OCI-LY1 (cell line): ENCODE measurements around the gene SERPINA3.

Experiments
- H2AFZ ChIP-seq: fragments of 200-600 bp; sonication (generic), shearing (Covaris generic); 2 replicates; pipeline ENCODE4 v1.6.0; 2014; ENCODE audit warnings: antibody characterized with exemption, mild to moderate bottlenecking, low read length
- H3F3A ChIP-seq: fragments of 200-600 bp; sonication (generic), shearing (Covaris generic); 2 replicates; pipeline ENCODE4 v1.6.0; 2014; ENCODE audit warnings: mild to moderate bottlenecking, antibody characterized with exemption, low read length, moderate library complexity; ENCODE audit not compliant: insufficient read depth
- H3K27ac ChIP-seq: fragments of 200-600 bp; sonication (generic); 2 replicates; pipeline ENCODE4 v1.5.1; 2014; ENCODE audit warnings: low read length, mixed run types, mild to moderate bottlenecking, low read depth; ENCODE audit not compliant: poor library complexity, severe bottlenecking
- H3K27me3 ChIP-seq: fragments of 200-600 bp; sonication (generic); 2 replicates; pipeline ENCODE4 v1.6.0; 2014; ENCODE audit warnings: antibody characterized with exemption, mild to moderate bottlenecking, low read length, moderate library complexity; ENCODE audit not compliant: insufficient read depth
- H3K36me3 ChIP-seq: fragments of 200-600 bp; sonication (generic); 2 replicates; pipeline ENCODE4 v1.6.1; 2014; ENCODE audit warnings: mild to moderate bottlenecking, antibody characterized with exemption, low read length, moderate library complexity, mixed read lengths; ENCODE audit not compliant: insufficient read depth
- H3K4me1 ChIP-seq: fragments of 200-600 bp; sonication (generic); 2 replicates; pipeline ENCODE4 v1.5.1; 2014; ENCODE audit warnings: mild to moderate bottlenecking, low read length, moderate library complexity; ENCODE audit not compliant: insufficient read depth, severe bottlenecking
- H3K4me2 ChIP-seq: fragments of 200-600 bp; sonication (generic), shearing (Covaris generic); 2 replicates; pipeline ENCODE4 v1.6.1; 2014; ENCODE audit warnings: low read length
- H3K4me3 ChIP-seq: fragments of 200-600 bp; sonication (generic); 2 replicates; pipeline ENCODE4 v1.5.1; 2014; ENCODE audit warnings: low read length, low read depth, mild to moderate bottlenecking, mixed read lengths; ENCODE audit not compliant: poor library complexity, severe bottlenecking
- H3K79me2 ChIP-seq: fragments of 200-600 bp; shearing (Covaris generic); 2 replicates; pipeline ENCODE4 v1.6.1; 2016; ENCODE audit warnings: mixed run types, low read length, mixed read lengths; ENCODE audit not compliant: insufficient read depth
- H3K9ac ChIP-seq: fragments of 200-600 bp; sonication (generic), shearing (Covaris generic); 2 replicates; pipeline ENCODE4 v1.6.1; 2014; ENCODE audit warnings: mild to moderate bottlenecking, low read length, mixed read lengths
- H3K9me2 ChIP-seq: fragments of 200-600 bp; sonication (generic), shearing (Covaris generic); 2 replicates; pipeline ENCODE4 v1.6.1; 2014; ENCODE audit warnings: low read depth, mild to moderate bottlenecking, low read length, mixed read lengths
- H3K9me3 ChIP-seq: fragments of 200-600 bp; shearing (Covaris generic); 2 replicates; pipeline ENCODE4 v1.6.1; 2014; ENCODE audit warnings: low read length, mixed read lengths
- H4K20me1 ChIP-seq: fragments of 200-600 bp; sonication (generic), shearing (Covaris generic); 2 replicates; pipeline ENCODE4 v1.6.0; 2016; ENCODE audit warnings: mild to moderate bottlenecking, low read length; ENCODE audit not compliant: insufficient read depth
- EZH2 ChIP-seq: fragments of 200-600 bp; sonication (generic), shearing (Covaris generic); IDR thresholded peaks from 2 replicates; pipeline ENCODE4 v1.8.0; 2017; ENCODE audit warnings: borderline replicate concordance, mixed run types, mild to moderate bottlenecking, antibody characterized with exemption, low read length, moderate library complexity, mixed read lengths
- TF ChIP-seq, protein P1 (sequence below): fragments of 200-600 bp; sonication (generic), shearing (Covaris generic); IDR thresholded peaks from 2 replicates; pipeline ENCODE4 v1.5.1; 2017; ENCODE audit warnings: mild to moderate bottlenecking, antibody characterized with exemption, low read length, moderate library complexity, mixed read lengths

Gene SERPINA3

DNA sequence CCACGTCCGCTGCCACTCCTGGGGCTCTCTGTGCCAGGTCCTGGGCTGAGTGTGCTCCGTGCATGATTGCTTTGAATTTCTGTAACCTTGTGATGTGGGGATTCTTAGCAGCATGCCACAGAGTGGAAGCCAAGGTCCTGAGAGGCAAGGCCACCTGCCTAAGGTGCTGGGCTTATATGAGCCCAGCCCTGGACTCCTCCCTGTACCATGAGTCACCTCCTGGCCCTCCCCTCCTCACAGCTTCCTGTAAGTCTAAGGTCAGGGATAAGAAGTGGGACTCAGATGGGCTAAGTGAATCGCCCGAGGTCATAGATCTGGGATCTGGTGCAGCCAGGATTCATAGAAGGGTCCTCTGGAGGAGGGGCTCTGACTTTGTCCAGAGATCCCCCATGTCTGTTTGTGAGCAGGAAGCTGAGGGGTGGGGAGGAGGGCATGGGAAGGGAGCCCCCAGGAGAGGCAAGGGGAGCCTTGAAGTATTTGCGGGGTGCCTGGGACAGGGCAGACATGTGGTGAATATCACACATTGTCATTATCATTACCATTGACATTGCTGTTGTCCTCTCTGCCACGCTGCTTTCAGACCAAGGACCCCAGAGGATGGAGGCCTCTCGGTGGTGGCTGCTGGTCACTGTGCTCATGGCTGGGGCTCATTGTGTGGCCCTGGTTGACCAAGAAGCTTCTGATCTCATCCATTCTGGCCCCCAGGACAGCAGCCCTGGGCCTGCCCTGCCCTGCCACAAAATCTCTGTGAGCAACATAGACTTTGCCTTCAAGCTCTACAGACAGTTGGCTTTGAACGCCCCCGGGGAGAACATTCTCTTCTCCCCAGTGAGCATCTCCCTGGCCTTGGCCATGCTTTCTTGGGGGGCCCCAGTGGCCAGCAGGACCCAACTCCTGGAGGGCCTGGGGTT is 28.8 kb downstream of the SERPINA3 start:
- no peaks in the 10 kb centered on the region for H3K36me3 ChIP-seq
- H2AFZ ChIP-seq: no peak overlapping the region
- no peak overlapping the region for H3K9ac ChIP-seq
- no peak overlapping the region for H3K4me2 ChIP-seq
- H3F3A ChIP-seq: no peaks in the 10 kb centered on the region
- no peaks in the 10 kb centered on the region for H3K4me1 ChIP-seq
- H3K4me3 ChIP-seq: no peak overlapping the region
- H3K9me2 ChIP-seq: no peaks in the 10 kb centered on the region
- no peaks in the 10 kb centered on the region for H4K20me1 ChIP-seq
- no peaks in the 10 kb centered on the region for H3K27me3 ChIP-seq
- H3K79me2 ChIP-seq: no peaks in the 10 kb centered on the region
- no peaks in the 10 kb centered on the region for H3K9me3 ChIP-seq
- TF ChIP-seq, protein P1, sequence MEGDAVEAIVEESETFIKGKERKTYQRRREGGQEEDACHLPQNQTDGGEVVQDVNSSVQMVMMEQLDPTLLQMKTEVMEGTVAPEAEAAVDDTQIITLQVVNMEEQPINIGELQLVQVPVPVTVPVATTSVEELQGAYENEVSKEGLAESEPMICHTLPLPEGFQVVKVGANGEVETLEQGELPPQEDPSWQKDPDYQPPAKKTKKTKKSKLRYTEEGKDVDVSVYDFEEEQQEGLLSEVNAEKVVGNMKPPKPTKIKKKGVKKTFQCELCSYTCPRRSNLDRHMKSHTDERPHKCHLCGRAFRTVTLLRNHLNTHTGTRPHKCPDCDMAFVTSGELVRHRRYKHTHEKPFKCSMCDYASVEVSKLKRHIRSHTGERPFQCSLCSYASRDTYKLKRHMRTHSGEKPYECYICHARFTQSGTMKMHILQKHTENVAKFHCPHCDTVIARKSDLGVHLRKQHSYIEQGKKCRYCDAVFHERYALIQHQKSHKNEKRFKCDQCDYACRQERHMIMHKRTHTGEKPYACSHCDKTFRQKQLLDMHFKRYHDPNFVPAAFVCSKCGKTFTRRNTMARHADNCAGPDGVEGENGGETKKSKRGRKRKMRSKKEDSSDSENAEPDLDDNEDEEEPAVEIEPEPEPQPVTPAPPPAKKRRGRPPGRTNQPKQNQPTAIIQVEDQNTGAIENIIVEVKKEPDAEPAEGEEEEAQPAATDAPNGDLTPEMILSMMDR: no peak
- TF ChIP-seq EZH2: no peak
- H3K27ac ChIP-seq: no peak overlapping the region

DNA sequence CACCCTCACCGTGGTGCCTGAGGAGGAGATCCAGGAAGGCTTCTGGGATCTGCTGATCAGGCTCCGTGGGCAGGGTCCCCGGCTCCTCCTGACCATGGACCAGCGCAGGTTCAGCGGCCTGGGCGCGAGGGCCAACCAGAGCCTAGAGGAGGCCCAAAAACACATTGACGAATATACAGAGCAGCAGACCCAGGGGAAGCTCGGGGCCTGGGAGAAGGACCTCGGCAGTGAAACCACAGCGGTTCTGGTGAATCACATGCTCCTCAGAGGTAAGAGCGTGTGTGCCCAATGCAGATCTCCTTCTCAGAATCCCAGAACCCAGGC is 29.4 kb downstream of the SERPINA3 start:
- no peak overlapping the region for H3K4me2 ChIP-seq
- TF ChIP-seq EZH2: no peak
- TF ChIP-seq, protein P1: no peak
- H2AFZ ChIP-seq: no peak overlapping the region
- no peaks in the 10 kb centered on the region for H3K36me3 ChIP-seq
- no peaks in the 10 kb centered on the region for H3K4me1 ChIP-seq
- H3K9ac ChIP-seq: no peak overlapping the region
- H3K27ac ChIP-seq: no peak overlapping the region
- no peaks in the 10 kb centered on the region for H3K9me3 ChIP-seq
- no peaks in the 10 kb centered on the region for H3K9me2 ChIP-seq
- H3F3A ChIP-seq: no peaks in the 10 kb centered on the region
- no peaks in the 10 kb centered on the region for H3K27me3 ChIP-seq
- H4K20me1 ChIP-seq: no peaks in the 10 kb centered on the region
- no peak overlapping the region for H3K4me3 ChIP-seq
- no peaks in the 10 kb centered on the region for H3K79me2 ChIP-seq

DNA sequence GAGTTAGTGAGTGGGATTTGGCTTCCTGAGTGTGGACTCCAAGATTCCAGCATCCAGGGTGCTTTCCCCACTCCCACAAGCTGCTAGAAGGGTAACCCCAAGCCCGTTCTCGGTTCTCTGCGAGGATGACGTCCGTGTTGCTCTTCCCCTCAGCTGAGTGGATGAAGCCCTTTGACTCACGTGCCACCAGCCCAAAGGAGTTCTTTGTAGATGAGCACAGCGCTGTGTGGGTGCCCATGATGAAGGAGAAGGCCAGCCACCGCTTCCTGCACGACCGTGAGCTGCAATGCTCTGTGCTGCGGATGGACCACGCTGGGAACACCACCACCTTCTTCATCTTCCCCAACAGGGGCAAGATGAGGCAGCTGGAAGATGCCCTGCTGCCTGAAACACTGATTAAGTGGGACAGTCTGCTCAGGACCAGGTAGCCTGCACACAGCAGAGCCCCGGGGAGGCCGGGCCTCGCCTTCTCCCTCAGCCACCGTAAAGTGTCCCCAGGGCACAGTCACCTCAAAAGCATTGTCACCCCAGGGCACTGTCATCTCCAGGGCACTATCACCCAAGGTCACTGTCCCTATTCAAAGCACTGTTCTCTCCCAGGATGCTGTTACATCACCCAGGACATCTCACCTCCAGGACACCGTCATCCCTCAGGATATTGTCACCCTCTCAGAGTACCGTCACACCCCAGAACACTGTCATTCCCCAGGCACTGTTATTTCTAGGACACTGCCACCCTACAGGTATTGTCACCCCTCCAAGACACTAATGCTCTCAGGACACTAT is 31.3 kb downstream of the SERPINA3 start:
- no peaks in the 10 kb centered on the region for H4K20me1 ChIP-seq

More for the DNA sequence above, 31.3 kb downstream of the SERPINA3 start:
- no peak overlapping the region for H3K27ac ChIP-seq
- no peaks in the 10 kb centered on the region for H3K36me3 ChIP-seq
- no peaks in the 10 kb centered on the region for H3K4me1 ChIP-seq
- H3K27me3 ChIP-seq: no peaks in the 10 kb centered on the region
- no peaks in the 10 kb centered on the region for H3K79me2 ChIP-seq
- H2AFZ ChIP-seq: no peak overlapping the region
- no peaks in the 10 kb centered on the region for H3K9me2 ChIP-seq
- H3K9me3 ChIP-seq: no peaks in the 10 kb centered on the region
- no peak overlapping the region for H3K9ac ChIP-seq
- TF ChIP-seq, protein P1: no peak
- TF ChIP-seq EZH2: no peak
- no peak overlapping the region for H3K4me2 ChIP-seq
- H3F3A ChIP-seq: no peaks in the 10 kb centered on the region
- no peak overlapping the region for H3K4me3 ChIP-seq
